ENCODE results near the gene MLLT6. TPM values are rescaled to one million over a fixed set of nuclear protein-coding genes. Genes with fewer than 3 reads are reported as not detected.

Gene MLLT6
- total and polyA plus RNA-seq, 2 of the 13 experiments (the other 11 are each of a cell fraction or from before 2014, with no cell fraction given): 50.7 to 69.5 TPM

DNA sequence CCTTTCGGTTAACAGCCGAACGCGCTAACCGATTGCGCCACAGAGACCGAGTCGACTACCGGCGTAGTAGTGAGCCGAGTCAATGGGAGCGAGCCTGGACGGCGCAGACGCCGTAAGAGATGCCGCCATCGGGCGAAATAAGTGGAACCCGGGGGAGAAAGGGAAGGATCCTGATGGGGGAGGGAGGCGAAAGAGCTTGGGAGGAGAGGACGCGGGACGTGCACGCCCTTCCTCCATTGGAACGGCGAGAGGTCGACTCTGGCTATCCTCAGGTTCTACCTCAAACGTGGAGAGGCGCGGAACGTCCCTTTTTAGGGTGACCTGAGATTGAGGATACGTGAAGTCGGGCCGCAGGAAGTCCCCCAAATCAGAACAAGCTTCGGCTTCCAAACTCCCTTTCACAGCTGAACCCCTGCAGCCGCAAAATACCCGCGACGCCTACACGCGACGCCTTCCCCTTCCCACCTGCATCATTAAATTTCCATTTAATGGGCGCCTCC, 46.8 kb downstream of the MLLT6 start (continued):
- TF ChIP-seq, protein P1, sequence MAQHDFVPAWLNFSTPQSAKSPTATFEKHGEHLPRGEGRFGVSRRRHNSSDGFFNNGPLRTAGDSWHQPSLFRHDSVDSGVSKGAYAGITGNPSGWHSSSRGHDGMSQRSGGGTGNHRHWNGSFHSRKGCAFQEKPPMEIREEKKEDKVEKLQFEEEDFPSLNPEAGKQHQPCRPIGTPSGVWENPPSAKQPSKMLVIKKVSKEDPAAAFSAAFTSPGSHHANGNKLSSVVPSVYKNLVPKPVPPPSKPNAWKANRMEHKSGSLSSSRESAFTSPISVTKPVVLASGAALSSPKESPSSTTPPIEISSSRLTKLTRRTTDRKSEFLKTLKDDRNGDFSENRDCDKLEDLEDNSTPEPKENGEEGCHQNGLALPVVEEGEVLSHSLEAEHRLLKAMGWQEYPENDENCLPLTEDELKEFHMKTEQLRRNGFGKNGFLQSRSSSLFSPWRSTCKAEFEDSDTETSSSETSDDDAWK (CRISPR knock-in tag; IDR thresholded peaks at IDR 0.05): no peak
- TF ChIP-seq ZNF333 (CRISPR knock-in tag; IDR thresholded peaks at IDR 0.05; ENCODE audit: borderline replicate concordance) (peak; percentile 67; the same call in 1 of the 2 replicates), KDM4B (CRISPR knock-in tag; IDR thresholded peaks at IDR 0.05) (no peak), ZNF780A (CRISPR knock-in tag; IDR thresholded peaks at IDR 0.05) (0 out of 2 replicates have a peak, but pooled peaks have one; percentile 37), TEAD2 (CRISPR knock-in tag; IDR thresholded peaks at IDR 0.05) (0 out of 2 replicates have a peak, but pooled peaks have one; percentile 15), ZNF574 (CRISPR knock-in tag; IDR thresholded peaks at IDR 0.05) (no peak), ZNF839 (CRISPR knock-in tag; IDR thresholded peaks at IDR 0.05; ENCODE audit: borderline replicate concordance) (no peak; the same call in 1 of the 2 replicates), ETV6 (CRISPR knock-in tag; conservative IDR thresholded peaks at IDR 0.05) (peak; percentile 89), MYC (CRISPR knock-in tag; IDR thresholded peaks at IDR 0.05; ENCODE audit: borderline replicate concordance) (no peak), KLF15 (CRISPR knock-in tag; IDR thresholded peaks at IDR 0.05; ENCODE audit: borderline replicate concordance) (no peak), RORA (CRISPR knock-in tag; IDR thresholded peaks at IDR 0.05) (no peak), SIN3B (IDR thresholded peaks at IDR 0.05; ENCODE audit: low read length) (0 out of 2 replicates have a peak, but pooled peaks have one; percentile 38), THAP7 (CRISPR knock-in tag; IDR thresholded peaks at IDR 0.05) (0 out of 2 replicates have a peak, but pooled peaks have one; percentile 49), MATR3 (CRISPR knock-in tag; IDR thresholded peaks at IDR 0.05) (no peak), ZNF430 (CRISPR knock-in tag; IDR thresholded peaks at IDR 0.05) (0 out of 2 replicates have a peak, but pooled peaks have one; percentile 4)
- TF ChIP-seq, protein P2, sequence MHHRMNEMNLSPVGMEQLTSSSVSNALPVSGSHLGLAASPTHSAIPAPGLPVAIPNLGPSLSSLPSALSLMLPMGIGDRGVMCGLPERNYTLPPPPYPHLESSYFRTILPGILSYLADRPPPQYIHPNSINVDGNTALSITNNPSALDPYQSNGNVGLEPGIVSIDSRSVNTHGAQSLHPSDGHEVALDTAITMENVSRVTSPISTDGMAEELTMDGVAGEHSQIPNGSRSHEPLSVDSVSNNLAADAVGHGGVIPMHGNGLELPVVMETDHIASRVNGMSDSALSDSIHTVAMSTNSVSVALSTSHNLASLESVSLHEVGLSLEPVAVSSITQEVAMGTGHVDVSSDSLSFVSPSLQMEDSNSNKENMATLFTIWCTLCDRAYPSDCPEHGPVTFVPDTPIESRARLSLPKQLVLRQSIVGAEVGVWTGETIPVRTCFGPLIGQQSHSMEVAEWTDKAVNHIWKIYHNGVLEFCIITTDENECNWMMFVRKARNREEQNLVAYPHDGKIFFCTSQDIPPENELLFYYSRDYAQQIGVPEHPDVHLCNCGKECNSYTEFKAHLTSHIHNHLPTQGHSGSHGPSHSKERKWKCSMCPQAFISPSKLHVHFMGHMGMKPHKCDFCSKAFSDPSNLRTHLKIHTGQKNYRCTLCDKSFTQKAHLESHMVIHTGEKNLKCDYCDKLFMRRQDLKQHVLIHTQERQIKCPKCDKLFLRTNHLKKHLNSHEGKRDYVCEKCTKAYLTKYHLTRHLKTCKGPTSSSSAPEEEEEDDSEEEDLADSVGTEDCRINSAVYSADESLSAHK (CRISPR knock-in tag; IDR thresholded peaks at IDR 0.05; ENCODE audit: borderline replicate concordance): no peak
- TF ChIP-seq, protein P3, sequence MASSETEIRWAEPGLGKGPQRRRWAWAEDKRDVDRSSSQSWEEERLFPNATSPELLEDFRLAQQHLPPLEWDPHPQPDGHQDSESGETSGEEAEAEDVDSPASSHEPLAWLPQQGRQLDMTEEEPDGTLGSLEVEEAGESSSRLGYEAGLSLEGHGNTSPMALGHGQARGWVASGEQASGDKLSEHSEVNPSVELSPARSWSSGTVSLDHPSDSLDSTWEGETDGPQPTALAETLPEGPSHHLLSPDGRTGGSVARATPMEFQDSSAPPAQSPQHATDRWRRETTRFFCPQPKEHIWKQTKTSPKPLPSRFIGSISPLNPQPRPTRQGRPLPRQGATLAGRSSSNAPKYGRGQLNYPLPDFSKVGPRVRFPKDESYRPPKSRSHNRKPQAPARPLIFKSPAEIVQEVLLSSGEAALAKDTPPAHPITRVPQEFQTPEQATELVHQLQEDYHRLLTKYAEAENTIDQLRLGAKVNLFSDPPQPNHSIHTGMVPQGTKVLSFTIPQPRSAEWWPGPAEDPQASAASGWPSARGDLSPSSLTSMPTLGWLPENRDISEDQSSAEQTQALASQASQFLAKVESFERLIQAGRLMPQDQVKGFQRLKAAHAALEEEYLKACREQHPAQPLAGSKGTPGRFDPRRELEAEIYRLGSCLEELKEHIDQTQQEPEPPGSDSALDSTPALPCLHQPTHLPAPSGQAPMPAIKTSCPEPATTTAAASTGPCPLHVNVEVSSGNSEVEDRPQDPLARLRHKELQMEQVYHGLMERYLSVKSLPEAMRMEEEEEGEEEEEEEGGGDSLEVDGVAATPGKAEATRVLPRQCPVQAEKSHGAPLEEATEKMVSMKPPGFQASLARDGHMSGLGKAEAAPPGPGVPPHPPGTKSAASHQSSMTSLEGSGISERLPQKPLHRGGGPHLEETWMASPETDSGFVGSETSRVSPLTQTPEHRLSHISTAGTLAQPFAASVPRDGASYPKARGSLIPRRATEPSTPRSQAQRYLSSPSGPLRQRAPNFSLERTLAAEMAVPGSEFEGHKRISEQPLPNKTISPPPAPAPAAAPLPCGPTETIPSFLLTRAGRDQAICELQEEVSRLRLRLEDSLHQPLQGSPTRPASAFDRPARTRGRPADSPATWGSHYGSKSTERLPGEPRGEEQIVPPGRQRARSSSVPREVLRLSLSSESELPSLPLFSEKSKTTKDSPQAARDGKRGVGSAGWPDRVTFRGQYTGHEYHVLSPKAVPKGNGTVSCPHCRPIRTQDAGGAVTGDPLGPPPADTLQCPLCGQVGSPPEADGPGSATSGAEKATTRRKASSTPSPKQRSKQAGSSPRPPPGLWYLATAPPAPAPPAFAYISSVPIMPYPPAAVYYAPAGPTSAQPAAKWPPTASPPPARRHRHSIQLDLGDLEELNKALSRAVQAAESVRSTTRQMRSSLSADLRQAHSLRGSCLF (CRISPR knock-in tag; IDR thresholded peaks at IDR 0.05; ENCODE audit: borderline replicate concordance): no peak

All from HepG2 (cell line).